HG03558 (cell line): ENCODE results near the gene CTSO.

ENCODE experiments used
- ATAC-seq: cut with Tn5 transposase; IDR thresholded peaks from one replicate; pipeline ENCODE4 v1.9.1; 2021; ENCODE audit warnings: moderate number of reproducible peaks; ENCODE audit not compliant: unreplicated experiment; ENCODE audit errors: extremely low read depth

The CTSO gene, protein sequence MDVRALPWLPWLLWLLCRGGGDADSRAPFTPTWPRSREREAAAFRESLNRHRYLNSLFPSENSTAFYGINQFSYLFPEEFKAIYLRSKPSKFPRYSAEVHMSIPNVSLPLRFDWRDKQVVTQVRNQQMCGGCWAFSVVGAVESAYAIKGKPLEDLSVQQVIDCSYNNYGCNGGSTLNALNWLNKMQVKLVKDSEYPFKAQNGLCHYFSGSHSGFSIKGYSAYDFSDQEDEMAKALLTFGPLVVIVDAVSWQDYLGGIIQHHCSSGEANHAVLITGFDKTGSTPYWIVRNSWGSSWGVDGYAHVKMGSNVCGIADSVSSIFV

GRCh38 chr4:155953151-155954117 lies at the start of gene CTSO:
Gene CTSO, minus strand, starts transcription at chr4:155953866. Its CDS starts 19 bp downstream, at chr4:155953847.
- ATAC-seq, result peak; percentile 91

- ATAC-seq, result no peak
Measured at GRCh38 chr4:156000491-156000890, 46.8 kb upstream of the CTSO start.

GRCh38 chr4:155999725-156000124 lies 46.1 kb upstream of the CTSO start:
- ATAC-seq, result no peak

- no peak for ATAC-seq
Measured at GRCh38 chr4:155995069-155995468, 41.4 kb upstream of the CTSO start.

GRCh38 chr4:155984106-155984797 lies 30.6 kb upstream of the CTSO start:
- ATAC-seq, result no peak

DNA sequence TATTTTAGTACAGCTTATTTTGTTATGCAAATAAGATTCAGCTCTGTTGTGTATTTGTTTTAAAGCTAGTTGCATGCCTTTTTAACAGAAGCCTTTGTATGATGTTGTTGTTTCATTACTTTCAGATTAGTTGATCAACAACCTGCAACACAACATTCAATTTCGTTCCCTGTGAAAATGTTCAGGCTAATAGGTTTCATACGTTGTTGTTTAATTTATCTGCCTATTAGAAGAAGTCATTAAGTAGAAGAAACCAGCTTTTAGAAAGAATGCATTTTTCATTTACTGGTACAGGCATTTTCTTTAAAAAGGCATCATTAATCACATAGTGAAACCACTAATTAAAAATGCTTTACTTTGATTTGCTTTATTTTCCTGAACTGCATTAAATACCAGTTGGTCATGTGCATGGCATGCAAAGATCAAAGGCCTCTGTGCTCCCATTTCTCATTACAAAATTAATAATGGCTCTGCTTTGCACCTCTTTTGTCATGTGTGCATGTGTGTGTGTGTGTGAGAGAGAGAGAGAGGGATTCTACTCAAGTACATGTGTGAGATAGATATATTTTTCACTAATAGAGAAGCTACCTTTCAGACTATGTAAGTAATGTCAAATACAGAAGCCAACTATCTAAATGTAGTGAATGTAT lies 29.2 kb upstream of the CTSO start:
- ATAC-seq, result no peak

DNA sequence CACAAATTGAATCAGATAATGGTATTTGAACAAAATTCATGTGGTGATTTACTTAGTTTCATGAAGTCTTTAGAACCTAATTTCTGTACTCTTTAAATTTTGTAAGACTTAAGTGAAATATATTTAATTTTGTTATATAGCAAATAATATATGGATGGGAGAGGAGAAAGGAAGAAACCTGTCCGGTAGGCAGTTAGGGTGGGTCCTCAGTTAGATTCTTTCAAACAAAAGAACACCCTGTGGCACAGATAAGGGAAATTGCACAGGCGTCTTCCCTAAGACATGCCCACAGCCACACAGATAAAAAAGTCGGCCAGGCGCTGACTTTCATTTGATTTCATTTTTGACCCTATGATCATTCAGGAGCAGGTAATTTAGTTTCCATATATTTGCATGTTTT lies 25.1 kb upstream of the CTSO start:
- no peak for ATAC-seq

- no peak for ATAC-seq
Measured at GRCh38 chr4:155975511-155975910, 21.8 kb upstream of the CTSO start.

DNA sequence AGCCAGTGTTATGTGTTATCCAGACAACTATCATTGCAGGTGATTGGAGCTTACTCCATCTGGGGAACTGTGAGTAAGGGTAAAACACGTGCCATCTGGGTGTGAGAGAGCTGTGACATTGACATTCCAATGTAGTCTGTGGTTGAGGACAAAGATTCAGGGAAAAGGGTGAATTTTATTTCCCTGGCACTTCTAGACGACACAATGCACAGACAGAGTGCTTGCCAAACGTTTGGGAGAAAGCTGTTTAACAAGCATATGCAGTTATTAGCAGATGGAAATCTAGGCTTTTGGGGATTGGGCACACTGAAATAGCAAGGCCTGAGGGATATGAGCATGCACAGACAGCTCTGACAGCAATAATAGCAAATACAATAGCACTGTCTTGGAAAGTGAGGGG lies 21.3 kb upstream of the CTSO start:
- no peak for ATAC-seq

- peak; percentile 87 for ATAC-seq
Measured at GRCh38 chr4:155974476-155974749, 20.7 kb upstream of the CTSO start.

DNA sequence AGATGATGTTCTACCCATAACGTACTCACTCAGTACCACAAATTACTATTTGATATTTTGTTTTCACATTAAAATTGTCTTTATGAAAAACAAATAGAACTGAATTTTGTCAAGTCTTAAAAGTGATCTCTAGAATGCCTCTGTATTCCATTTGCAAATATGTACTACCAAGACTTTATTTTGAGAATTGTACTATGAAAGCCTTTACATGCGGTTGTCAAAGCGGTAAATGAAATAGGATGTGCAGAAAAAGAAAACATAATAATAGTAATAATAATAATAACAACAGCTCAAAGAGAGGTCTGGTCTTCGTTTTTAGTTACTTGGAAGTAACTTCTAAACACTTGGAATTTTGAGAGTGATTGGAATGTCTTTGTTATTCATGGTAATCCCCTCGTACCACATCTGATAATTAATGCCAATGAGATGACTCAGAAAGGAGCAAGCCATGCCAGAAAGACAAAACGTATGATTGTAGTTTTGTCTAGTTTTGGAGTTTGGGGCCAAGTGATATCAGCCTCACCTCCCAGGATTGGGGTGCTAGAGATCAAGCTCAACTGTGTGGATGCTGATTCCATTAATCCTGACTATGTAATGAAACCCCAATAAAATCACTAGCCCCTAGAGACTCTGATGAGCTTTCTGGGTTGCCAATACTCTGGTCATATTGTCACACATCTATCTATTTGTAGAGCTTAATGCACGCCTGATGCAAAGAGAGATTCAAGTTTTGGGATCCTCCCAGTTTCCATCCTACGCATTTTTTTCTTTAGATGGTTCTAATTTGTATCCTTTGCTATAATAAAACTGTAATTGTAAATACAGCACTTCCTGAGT lies 20.2 kb upstream of the CTSO start:
- peak; percentile 11 for ATAC-seq

GRCh38 chr4:155972098-155972497 lies 18.4 kb upstream of the CTSO start:
- ATAC-seq, result peak; percentile 30

DNA sequence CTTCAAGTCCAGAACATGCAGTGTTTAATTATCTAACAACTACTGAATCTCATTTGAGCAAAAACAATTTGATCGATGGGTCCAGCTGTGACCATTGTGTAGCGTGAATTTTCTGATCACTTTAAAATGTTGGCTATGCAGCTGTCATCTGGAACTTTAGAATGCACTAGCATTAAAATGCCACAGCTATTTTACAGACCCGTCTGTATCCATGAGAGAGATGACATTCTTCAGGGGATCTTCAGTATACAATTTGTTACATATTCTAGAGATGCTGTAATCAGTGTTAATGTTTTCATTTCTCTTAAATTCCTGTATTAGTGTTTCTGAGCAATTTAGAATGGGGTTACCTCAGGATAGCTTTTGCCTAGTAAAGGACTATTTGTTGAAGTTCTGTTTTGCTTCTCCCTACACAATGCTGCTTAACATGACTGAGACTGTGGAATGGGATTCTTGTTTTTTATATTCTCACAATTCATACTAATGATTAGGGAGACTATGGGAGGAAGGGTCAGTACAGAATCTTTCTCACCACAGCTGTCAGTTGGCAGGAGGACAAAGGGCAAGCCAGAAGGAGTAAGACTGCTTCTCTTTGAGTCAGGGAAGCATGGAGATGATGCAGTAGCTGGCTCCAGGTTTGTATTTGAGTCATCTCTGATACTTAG lies 13.2 kb upstream of the CTSO start:
- ATAC-seq, result no peak

DNA sequence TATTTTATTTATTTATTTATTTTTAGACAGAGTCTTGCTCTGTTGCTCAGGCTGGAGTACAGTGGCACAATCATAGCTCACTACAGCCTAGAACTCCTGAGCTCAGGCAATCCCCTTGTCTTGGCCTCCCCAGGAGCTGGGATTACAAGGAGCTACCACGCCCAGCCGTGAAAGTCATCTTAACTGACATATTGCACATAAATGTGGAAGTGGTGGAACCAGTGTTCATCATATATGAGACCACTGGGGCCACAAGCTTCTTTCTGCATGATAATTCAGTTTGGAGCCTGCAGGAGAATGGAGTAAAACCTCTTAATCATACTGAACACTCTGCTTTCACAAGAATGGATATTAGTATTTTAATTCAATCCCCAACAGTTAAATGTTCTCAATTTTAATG lies 12.5 kb upstream of the CTSO start:
- ATAC-seq, result no peak

DNA sequence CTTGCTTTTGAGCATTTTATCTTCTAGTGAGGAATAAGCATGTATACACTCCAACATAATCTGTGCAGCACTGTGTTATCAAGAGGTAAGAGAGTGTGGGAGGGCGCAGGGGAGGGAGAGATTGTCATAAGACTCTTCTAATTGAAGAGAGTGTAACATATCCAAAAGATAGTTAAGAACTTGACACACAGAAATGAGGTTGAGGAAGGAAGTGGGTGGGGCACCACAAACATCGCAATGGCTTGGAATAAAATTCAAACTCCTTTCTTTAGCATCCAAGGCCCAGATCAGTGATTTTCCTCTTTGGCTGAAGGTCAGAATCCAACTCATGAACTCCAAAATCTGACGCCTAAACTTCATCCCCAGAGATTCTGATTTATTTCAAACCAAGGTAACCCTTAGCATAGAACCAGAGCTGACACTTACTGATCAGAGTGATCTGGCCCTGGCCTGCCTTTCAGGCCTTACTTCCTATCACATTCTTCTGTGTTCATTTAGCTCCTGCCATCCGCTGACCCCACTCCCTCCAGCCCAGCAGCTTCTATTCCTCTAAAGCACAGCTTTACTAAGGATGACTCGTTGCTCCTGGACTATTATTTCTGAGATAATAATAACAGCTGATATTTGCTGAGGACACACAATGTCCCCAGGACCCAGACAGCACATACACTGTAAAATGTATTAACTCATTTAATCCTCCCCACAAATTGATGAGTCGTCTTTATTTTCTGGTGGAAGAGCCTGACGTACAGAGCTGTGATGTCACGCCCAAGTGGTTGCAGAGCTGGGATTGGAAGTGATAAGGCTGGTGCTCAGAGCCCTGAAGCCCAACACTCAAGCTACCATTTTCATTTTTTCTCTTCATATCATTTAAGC lies 10.6 kb upstream of the CTSO start:
- ATAC-seq, result no peak

GRCh38 chr4:155962767-155963166 lies 9.1 kb upstream of the CTSO start:
- ATAC-seq, result no peak

GRCh38 chr4:155961575-155961974 lies 7.9 kb upstream of the CTSO start:
- no peak for ATAC-seq

GRCh38 chr4:155960522-155960921 lies 6.9 kb upstream of the CTSO start:
- ATAC-seq, result no peak
